DND-41 (cell line): ENCODE data around the gene NAA50.

Experiments
- ATAC-seq: fragments of 200-7000 bp; cut with Tn5 transposase; 3 replicates; pipeline ENCODE4 v1.9.1; 2021; ENCODE audit warnings: low read depth; ENCODE audit not compliant: insufficient read depth
- DNase-seq: peaks from one replicate; pipeline ENCODE4 v3.0.0-alpha.2; 2020
- H2AFZ ChIP-seq: 2 replicates; pipeline ENCODE4 v1.6.0; 2012; ENCODE audit warnings: low read depth, low read length
- H3K27ac ChIP-seq: 2 replicates; pipeline ENCODE4 v1.5.1; 2012; ENCODE audit warnings: low read length, inconsistent platforms
- H3K27me3 ChIP-seq: fragments of 200-600 bp; sonication (generic); 2 replicates; pipeline ENCODE4 v1.6.0; 2012; ENCODE audit warnings: low read length, mild to moderate bottlenecking, inconsistent platforms; ENCODE audit not compliant: insufficient read depth, poor library complexity
- H3K36me3 ChIP-seq: 2 replicates; pipeline ENCODE4 v1.5.1; 2012; ENCODE audit warnings: low read length, inconsistent platforms; ENCODE audit not compliant: insufficient read depth
- H3K4me1 ChIP-seq: 2 replicates; pipeline ENCODE4 v1.5.1; 2012; ENCODE audit warnings: mild to moderate bottlenecking, low read length; ENCODE audit not compliant: insufficient read depth
- H3K4me2 ChIP-seq: 2 replicates; pipeline ENCODE4 v1.6.0; 2012; ENCODE audit warnings: mild to moderate bottlenecking, moderate library complexity, low read length, inconsistent platforms; ENCODE audit not compliant: insufficient read depth
- H3K4me3 ChIP-seq, 2 experiments: fragments of 200-600 bp in 1 of 2; shearing (Covaris generic) in 1 of 2; 2 replicates each; pipeline ENCODE4 v1.5.1; 2012 to 2016; ENCODE audit warnings: inconsistent platforms in 2 of 2, low read length in 2 of 2, mild to moderate bottlenecking in 2 of 2, low read depth in 1 of 2, moderate library complexity in 1 of 2
- H3K79me2 ChIP-seq: 2 replicates; pipeline ENCODE4 v1.6.0; 2012; ENCODE audit warnings: low read length, inconsistent platforms; ENCODE audit not compliant: insufficient read depth
- H3K9ac ChIP-seq: 2 replicates; pipeline ENCODE4 v1.6.0; 2012; ENCODE audit warnings: low read depth, mild to moderate bottlenecking, inconsistent platforms, low read length, moderate library complexity
- H3K9me3 ChIP-seq: 2 replicates; pipeline ENCODE4 v1.5.1; 2012; ENCODE audit warnings: low read length, moderate library complexity, mild to moderate bottlenecking, inconsistent platforms; ENCODE audit not compliant: insufficient read depth, severe bottlenecking
- H4K20me1 ChIP-seq: 2 replicates; pipeline ENCODE4 v1.6.0; 2012; ENCODE audit warnings: low read length; ENCODE audit not compliant: insufficient read depth
- CTCF ChIP-seq: IDR thresholded peaks from 2 replicates; pipeline ENCODE4 v1.5.1; 2012; ENCODE audit warnings: borderline replicate concordance, low read length, moderate library complexity, mild to moderate bottlenecking; ENCODE audit not compliant: poor library complexity, severe bottlenecking; ENCODE audit errors: extremely low read depth
- EZH2 ChIP-seq: IDR thresholded peaks from 3 replicates; pipeline ENCODE4 v1.6.1; 2012; ENCODE audit warnings: borderline replicate concordance, low read depth, mild to moderate bottlenecking, moderate library complexity, low read length, inconsistent platforms; ENCODE audit not compliant: severe bottlenecking

Gene NAA50

GRCh38 chr3:113775516-113775915 is 29.5 kb upstream of the NAA50 start:
- no peak overlapping the region for H2AFZ ChIP-seq
- no peak for TF ChIP-seq CTCF
- TF ChIP-seq EZH2: no peak
- no peaks in the 10 kb centered on the region for H3K27me3 ChIP-seq
- DNase-seq (no peak), ATAC-seq (no peak)
- no peak overlapping the region for H3K4me3 ChIP-seq
- peaks cover 4% of the 10 kb centered on the region for H4K20me1 ChIP-seq
- peaks cover 13% of the 10 kb centered on the region for H3K4me1 ChIP-seq
- no peaks in the 10 kb centered on the region for H3K9me3 ChIP-seq
- H3K79me2 ChIP-seq: 0 out of 2 replicates have a peak, but pooled peaks cover 2% of the 10 kb centered on the region
- H3K4me2 ChIP-seq: no peak overlapping the region
- H3K9ac ChIP-seq: no peak overlapping the region
- H3K27ac ChIP-seq: no peak overlapping the region
- no peaks in the 10 kb centered on the region for H3K36me3 ChIP-seq

GRCh38 chr3:113773381-113773780 is 27.3 kb upstream of the NAA50 start:
- Histone ChIP-seq H3K27me3 (no peaks in the 10 kb centered on the region), H3K4me2 (no peak overlapping the region), H3K4me3 (no peak overlapping the region), H3K4me1 (peaks cover 13% of the 10 kb centered on the region), H3K9ac (no peak overlapping the region), H2AFZ (no peak overlapping the region), H3K79me2 (0 out of 2 replicates have a peak, but pooled peaks cover 2% of the 10 kb centered on the region), H3K9me3 (no peaks in the 10 kb centered on the region), H3K36me3 (no peaks in the 10 kb centered on the region), H3K27ac (no peak overlapping the region), H4K20me1 (peaks cover 4% of the 10 kb centered on the region)
- TF ChIP-seq EZH2 (no peak), CTCF (no peak)
- DNase-seq: no peak
- ATAC-seq: peak; percentile 40; the same call in 1 of the 3 replicates

GRCh38 chr3:113771993-113772392 is 25.9 kb upstream of the NAA50 start:
- no peak overlapping the region for H3K4me3 ChIP-seq
- no peak overlapping the region for H3K9ac ChIP-seq
- peaks cover 4% of the 10 kb centered on the region for H4K20me1 ChIP-seq

More at GRCh38 chr3:113771993-113772392, 25.9 kb upstream of the NAA50 start:
- 0 out of 2 replicates have a peak, but pooled peaks cover 2% of the 10 kb centered on the region for H3K79me2 ChIP-seq
- TF ChIP-seq CTCF (no peak), EZH2 (no peak)
- H3K36me3 ChIP-seq: no peaks in the 10 kb centered on the region
- no peaks in the 10 kb centered on the region for H3K27me3 ChIP-seq
- no peak overlapping the region for H2AFZ ChIP-seq
- ATAC-seq: no peak
- H3K9me3 ChIP-seq: no peaks in the 10 kb centered on the region
- DNase-seq: no peak
- H3K4me2 ChIP-seq: no peak overlapping the region
- H3K27ac ChIP-seq: no peak overlapping the region
- peaks cover 13% of the 10 kb centered on the region for H3K4me1 ChIP-seq
